IPS-NIHi7 (cell line): ENCODE data around the gene NEURL1.
"Not testable (repeated sequence)": the region's sequence is repeated elsewhere in the genome, so short reads cannot be mapped to it uniquely, and the experiment has no call there.

ENCODE experiments used
- DNase-seq: peaks from one replicate; pipeline ENCODE4 v3.0.0; 2012; ENCODE audit warnings: mixed read lengths; ENCODE audit errors: extremely low spot score

The NEURL1 gene

GRCh38 chr10:103607051-103607450, 113.5 kb downstream of the NEURL1 start:
- DNase-seq = not testable (repeated sequence)

GRCh38 chr10:103608056-103608455, 114.6 kb downstream of the NEURL1 start:
- DNase-seq = not testable (repeated sequence)

- no peak for DNase-seq
Observed at GRCh38 chr10:103609231-103610082, 116.0 kb downstream of the NEURL1 start.

- no peak for DNase-seq
Observed at GRCh38 chr10:103610083-103610472, 116.6 kb downstream of the NEURL1 start.

GRCh38 chr10:103610921-103611511, 117.5 kb downstream of the NEURL1 start:
- no peak for DNase-seq

GRCh38 chr10:103612462-103613365, 119.2 kb downstream of the NEURL1 start:
- DNase-seq = no peak

- DNase-seq = no peak
Observed at GRCh38 chr10:103613616-103614015, 120.1 kb downstream of the NEURL1 start.

- no peak for DNase-seq
Observed at GRCh38 chr10:103614306-103615158, 121.0 kb downstream of the NEURL1 start.

GRCh38 chr10:103616705-103617601, 123.4 kb downstream of the NEURL1 start:
- DNase-seq = no peak

- no peak for DNase-seq
Observed at GRCh38 chr10:103617602-103618385, 124.3 kb downstream of the NEURL1 start.

GRCh38 chr10:103618575-103619423, 125.3 kb downstream of the NEURL1 start:
- DNase-seq = no peak

GRCh38 chr10:103619424-103620351, 126.2 kb downstream of the NEURL1 start:
- DNase-seq = no peak

- no peak for DNase-seq
Observed at GRCh38 chr10:103620352-103620740, 126.8 kb downstream of the NEURL1 start.

- no peak for DNase-seq
Observed at GRCh38 chr10:103620891-103621782, 127.6 kb downstream of the NEURL1 start.

GRCh38 chr10:103621783-103622125, 128.2 kb downstream of the NEURL1 start:
- DNase-seq = no peak

- no peak for DNase-seq
Observed at GRCh38 chr10:103622286-103622685, 128.8 kb downstream of the NEURL1 start.
